MCF 10A (cell line): Measurements from ENCODE around the gene LPP. TPM values are rescaled to one million over a fixed set of nuclear protein-coding genes. Genes with fewer than 3 reads are reported as not detected.

Experiments used
- BruUV-seq: library from RNA; stranded (reverse); fragments of 400-500 nt; replicated peaks from 2 replicates; lab custom pipeline; 2021; lab: Mats Ljungman, UMichigan
- CTCF ChIA-PET: fragments of 300-600 bp; sonication (Branson Sonifier 250); formaldehyde crosslinking; extraction: SDS; loops from one replicate; lab custom pipeline; 2021; ENCODE audit warnings: antibody characterized with exemption, inconsistent platforms; lab: Yijun Ruan, JAX
- POLR2A ChIA-PET: fragments of 300-600, 350-650 bp; sonication (Branson Sonifier 250); formaldehyde crosslinking; extraction: SDS; loops from one replicate; lab custom pipeline; 2020; ENCODE audit warnings: antibody characterized with exemption, inconsistent platforms; lab: Yijun Ruan, JAX
- DNase-seq: peaks from one replicate; pipeline ENCODE4 v3.0.0-alpha.2; 2018; ENCODE audit not compliant: unreplicated experiment
- H3K27ac Mint-ChIP-seq: one replicate; pipeline ENCODE4 v1.8.0; 2022; ENCODE audit warnings: mild to moderate bottlenecking, low read depth, mixed read lengths; ENCODE audit not compliant: unreplicated experiment
- H3K27me3 Mint-ChIP-seq: one replicate; pipeline ENCODE4 v1.8.0; 2022; ENCODE audit warnings: mixed read lengths; ENCODE audit not compliant: insufficient read depth, unreplicated experiment
- H3K36me3 Mint-ChIP-seq: one replicate; pipeline ENCODE4 v1.8.0; 2022; ENCODE audit warnings: mild to moderate bottlenecking, moderate library complexity, mixed read lengths; ENCODE audit not compliant: insufficient read depth, unreplicated experiment
- H3K4me1 Mint-ChIP-seq: one replicate; pipeline ENCODE4 v1.8.0; 2022; ENCODE audit warnings: mixed read lengths; ENCODE audit not compliant: insufficient read depth, unreplicated experiment
- H3K4me3 Mint-ChIP-seq: one replicate; pipeline ENCODE4 v1.8.0; 2022; ENCODE audit warnings: mild to moderate bottlenecking, moderate library complexity, mixed read lengths; ENCODE audit not compliant: unreplicated experiment
- H3K9me3 Mint-ChIP-seq: one replicate; pipeline ENCODE4 v1.8.0; 2022; ENCODE audit warnings: mixed read lengths; ENCODE audit not compliant: unreplicated experiment
- intact Hi-C: fragments of 100-400 bp; cut with micrococcal nuclease; formaldehyde crosslinking; loops from 2 replicates; pipeline ENCODE4 v1.14.1; 2022
- total RNA-seq: library from RNA; stranded (reverse); gene quantifications from 2 replicates; pipeline ENCODE4 v1.2.3, GENCODE V29; 2022
- TF ChIP-seq, protein P1 (sequence below): fragments of 200-600 bp; IDR thresholded peaks from one replicate; pipeline ENCODE4 v1.8.0; 2022; ENCODE audit warnings: antibody characterized with exemption, mild to moderate bottlenecking; ENCODE audit not compliant: unreplicated experiment

Gene LPP
- total RNA-seq, 1 experiment from 2014 or later, result 117 TPM

DNA sequence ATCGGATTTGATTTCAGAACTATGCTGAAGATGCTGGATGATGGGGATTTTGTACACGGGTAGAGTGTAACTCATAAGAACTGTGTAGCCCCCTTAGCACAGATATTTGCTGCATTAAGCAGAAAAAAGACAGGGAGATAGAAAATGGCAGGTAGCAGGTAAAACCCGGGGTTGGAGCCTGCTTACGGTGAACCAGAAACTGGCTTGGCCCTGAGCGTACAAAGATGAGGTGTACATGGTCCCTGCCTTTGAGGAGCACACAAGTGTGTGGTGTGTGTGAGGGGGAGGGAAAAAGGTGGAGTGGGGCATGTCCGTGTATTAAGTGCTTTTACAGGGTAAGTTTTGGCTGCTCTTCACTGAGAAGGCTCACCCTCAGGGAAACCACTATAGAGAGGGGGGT lies 3.5 kb downstream of the LPP start:
- no peak for DNase-seq

DNA sequence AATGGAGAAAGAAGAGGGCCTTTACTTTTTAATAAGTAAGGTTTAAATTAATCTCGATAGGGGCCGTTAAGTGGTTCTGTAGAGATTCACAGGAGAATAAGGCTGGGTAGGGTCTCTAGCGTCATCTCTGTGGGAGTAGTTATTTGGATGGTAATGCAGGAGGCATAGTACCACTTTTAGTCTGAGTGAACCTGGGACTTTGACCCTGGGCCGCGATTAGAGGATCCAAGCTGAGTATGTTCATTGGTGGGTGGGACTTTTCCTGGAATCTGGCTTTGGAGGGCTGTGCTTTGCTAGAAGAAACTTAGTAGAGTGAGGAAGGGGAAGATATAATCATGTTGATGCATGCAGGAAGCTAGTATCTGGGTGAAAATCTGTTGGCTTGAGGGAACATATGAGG lies 4.0 kb downstream of the LPP start:
- intact Hi-C loops, result loop anchor here (10.0 kb wide), 3 partner anchors 107 to 517 kb away; no protein-coding TSS in a partner anchor
- Mint-ChIP-seq H3K9me3 (no peaks in the 10 kb centered on the region), H3K4me3 (no peak overlapping the region), H3K4me1 (peaks cover 43% of the 10 kb centered on the region), H3K36me3 (peaks cover 21% of the 10 kb centered on the region), H3K27ac (no peak overlapping the region), H3K27me3 (no peaks in the 10 kb centered on the region)
- no TSS peak for BruUV-seq
- POLR2A ChIA-PET, result no interaction called here
- DNase-seq, result no peak
- CTCF ChIA-PET, result interaction anchor here (0.5 kb wide), 1 partner anchor 420 kb away, joined by 4 read pairs; no protein-coding TSS in a partner anchor
- TF ChIP-seq, protein P1, sequence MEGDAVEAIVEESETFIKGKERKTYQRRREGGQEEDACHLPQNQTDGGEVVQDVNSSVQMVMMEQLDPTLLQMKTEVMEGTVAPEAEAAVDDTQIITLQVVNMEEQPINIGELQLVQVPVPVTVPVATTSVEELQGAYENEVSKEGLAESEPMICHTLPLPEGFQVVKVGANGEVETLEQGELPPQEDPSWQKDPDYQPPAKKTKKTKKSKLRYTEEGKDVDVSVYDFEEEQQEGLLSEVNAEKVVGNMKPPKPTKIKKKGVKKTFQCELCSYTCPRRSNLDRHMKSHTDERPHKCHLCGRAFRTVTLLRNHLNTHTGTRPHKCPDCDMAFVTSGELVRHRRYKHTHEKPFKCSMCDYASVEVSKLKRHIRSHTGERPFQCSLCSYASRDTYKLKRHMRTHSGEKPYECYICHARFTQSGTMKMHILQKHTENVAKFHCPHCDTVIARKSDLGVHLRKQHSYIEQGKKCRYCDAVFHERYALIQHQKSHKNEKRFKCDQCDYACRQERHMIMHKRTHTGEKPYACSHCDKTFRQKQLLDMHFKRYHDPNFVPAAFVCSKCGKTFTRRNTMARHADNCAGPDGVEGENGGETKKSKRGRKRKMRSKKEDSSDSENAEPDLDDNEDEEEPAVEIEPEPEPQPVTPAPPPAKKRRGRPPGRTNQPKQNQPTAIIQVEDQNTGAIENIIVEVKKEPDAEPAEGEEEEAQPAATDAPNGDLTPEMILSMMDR, result no peak

More for the DNA sequence above, 3.5 kb downstream of the LPP start:
- intact Hi-C loops, result loop anchor here (10.0 kb wide), 3 partner anchors 107 to 517 kb away; no protein-coding TSS in a partner anchor
- Mint-ChIP-seq H3K9me3 (no peaks in the 10 kb centered on the region), H3K4me1 (peaks cover 46% of the 10 kb centered on the region), H3K27me3 (no peaks in the 10 kb centered on the region), H3K27ac (no peak overlapping the region), H3K4me3 (no peak overlapping the region), H3K36me3 (peaks cover 25% of the 10 kb centered on the region)
- ChIA-PET POLR2A (no interaction called here), CTCF (interaction anchor here (0.5 kb wide), 1 partner anchor 419 kb away, joined by 4 read pairs; no protein-coding TSS in a partner anchor)
- TF ChIP-seq, protein P1, result no peak
- BruUV-seq, result no TSS peak

DNA sequence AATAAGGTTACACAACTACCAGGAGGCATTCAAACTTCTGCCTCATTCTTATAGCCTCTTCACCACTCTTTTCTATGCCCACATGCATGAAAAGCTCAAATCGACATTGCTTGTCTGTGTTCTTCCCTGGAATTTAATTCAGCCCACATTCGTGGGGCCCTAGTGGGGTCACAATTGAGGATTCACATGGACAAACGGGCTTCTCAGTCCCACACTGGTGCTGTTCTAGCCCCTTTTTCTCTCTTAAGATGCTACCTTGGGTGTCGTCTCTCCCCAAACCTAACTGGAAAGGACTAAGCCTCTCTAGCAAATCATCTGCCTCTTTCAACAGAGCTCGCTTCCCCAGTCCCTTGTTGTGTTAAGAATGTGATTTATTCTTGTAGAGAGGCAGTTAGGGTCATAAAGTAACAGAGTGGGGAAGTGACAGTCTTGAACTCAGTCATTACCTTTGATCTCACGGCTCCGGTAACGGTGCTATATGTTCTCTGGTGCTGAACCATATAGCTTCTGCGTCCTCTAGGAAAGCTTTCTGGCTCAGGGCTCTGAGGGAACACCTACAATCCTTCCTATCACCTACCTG lies 4.9 kb downstream of the LPP start:
- ChIA-PET CTCF (interaction anchor here (0.7 to 1.0 kb wide), 2 partner anchors 19 to 97 kb away, joined by 3 read pairs; no protein-coding TSS in a partner anchor), POLR2A (no interaction called here)
- BruUV-seq, result no TSS peak
- TF ChIP-seq, protein P1, result no peak
- intact Hi-C loops, result loop anchor here (10.0 kb wide), 3 partner anchors 106 to 516 kb away; no protein-coding TSS in a partner anchor
- no peaks in the 10 kb centered on the region for H3K27me3 Mint-ChIP-seq
- peaks cover 12% of the 10 kb centered on the region for H3K36me3 Mint-ChIP-seq
- peaks cover 43% of the 10 kb centered on the region for H3K4me1 Mint-ChIP-seq
- no peak overlapping the region for H3K4me3 Mint-ChIP-seq
- H3K9me3 Mint-ChIP-seq, result no peaks in the 10 kb centered on the region
- DNase-seq, result no peak
- no peak overlapping the region for H3K27ac Mint-ChIP-seq

DNA sequence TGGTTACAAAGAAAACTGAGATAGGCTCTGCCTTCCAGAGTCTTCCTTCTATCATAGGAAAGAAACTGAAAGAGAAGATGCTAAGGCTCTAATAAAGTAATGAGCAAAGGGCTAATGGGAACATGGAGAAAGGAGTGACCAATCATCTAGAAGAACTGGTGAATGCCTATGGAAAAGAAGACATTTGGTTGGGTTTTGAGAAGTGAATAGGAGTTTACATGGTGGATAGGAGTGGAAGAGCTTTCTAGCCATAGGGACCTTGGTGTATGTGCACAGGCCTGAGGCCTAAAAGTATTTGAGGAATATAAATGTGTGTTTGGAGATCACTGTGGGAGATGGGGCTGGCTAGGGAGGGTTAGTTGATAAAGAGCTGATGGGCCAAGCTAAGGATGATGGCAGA lies 6.8 kb downstream of the LPP start:
- H3K36me3 Mint-ChIP-seq, result peaks cover 17% of the 10 kb centered on the region
- TF ChIP-seq, protein P1, result no peak
- intact Hi-C loops, result no loop called here
- no peak for DNase-seq
- CTCF ChIA-PET, result interaction anchor here (0.6 to 1.8 kb wide), 3 partner anchors 119 to 801 kb away, joined by 4 to 7 read pairs (median 5); no protein-coding TSS in a partner anchor
- peaks cover 49% of the 10 kb centered on the region for H3K4me1 Mint-ChIP-seq
- no peaks in the 10 kb centered on the region for H3K27me3 Mint-ChIP-seq
- POLR2A ChIA-PET, result no interaction called here
- no peak overlapping the region for H3K27ac Mint-ChIP-seq
- H3K4me3 Mint-ChIP-seq, result no peak overlapping the region
- no peaks in the 10 kb centered on the region for H3K9me3 Mint-ChIP-seq
- no TSS peak for BruUV-seq
